Lower leg skin (tissue), 4 donors: ENCODE data around the gene ABCA4. TPM values are rescaled to one million over a fixed set of nuclear protein-coding genes. Genes with fewer than 3 reads are reported as not detected.

ENCODE experiments used
- DNase-seq, 2 donors: peaks; one replicate each; pipeline ENCODE4 v3.0.0-alpha.2; 2019; ENCODE audit warnings: low spot score in 2 of 2
- H3K4me3 ChIP-seq: fragments of 200-600 bp; sonication (generic); 2 replicates; pipeline ENCODE4 v1.5.1; 2017; ENCODE audit warnings: mild to moderate bottlenecking, low read depth; ENCODE audit not compliant: poor library complexity, severe bottlenecking
- POLR2A ChIP-seq, 2 donors: fragments of 450-650 bp; IDR thresholded peaks; one replicate each; pipeline ENCODE4 v1.6.1; 2016 to 2017; ENCODE audit warnings: antibody characterized with exemption in 2 of 2, mild to moderate bottlenecking in 1 of 2, moderate library complexity in 1 of 2
- WGBS, 2 donors: methylation state at CpG; one replicate each; pipeline ENCODE4 v1.1.5; 2018; 5-methylcytosine and 5-hydroxymethylcytosine counted together
- intact Hi-C: fragments of 100-400 bp; cut with DNase I; formaldehyde crosslinking; loops from one replicate; pipeline ENCODE4 v1.15.0; 2023; ENCODE audit warnings: low total_unique reads
- total RNA-seq, 4 donors: library from RNA; depleted of rRNA; stranded (reverse); fragments of >200 nt; gene quantifications; one replicate each; pipeline ENCODE4 v1.1.0, GENCODE V29; 2016
- TF ChIP-seq, protein P1 (sequence below), 3 donors: fragments of 450-650 bp; IDR thresholded peaks; one replicate each; pipeline ENCODE4 v1.5.1; 2016; ENCODE audit warnings: antibody characterized with exemption in 3 of 3, mild to moderate bottlenecking in 3 of 3, moderate library complexity in 2 of 3

Gene ABCA4
- total RNA-seq, 4 donors from 2014 or later: 0.46 to 5.3 (median 3.8) TPM

DNA sequence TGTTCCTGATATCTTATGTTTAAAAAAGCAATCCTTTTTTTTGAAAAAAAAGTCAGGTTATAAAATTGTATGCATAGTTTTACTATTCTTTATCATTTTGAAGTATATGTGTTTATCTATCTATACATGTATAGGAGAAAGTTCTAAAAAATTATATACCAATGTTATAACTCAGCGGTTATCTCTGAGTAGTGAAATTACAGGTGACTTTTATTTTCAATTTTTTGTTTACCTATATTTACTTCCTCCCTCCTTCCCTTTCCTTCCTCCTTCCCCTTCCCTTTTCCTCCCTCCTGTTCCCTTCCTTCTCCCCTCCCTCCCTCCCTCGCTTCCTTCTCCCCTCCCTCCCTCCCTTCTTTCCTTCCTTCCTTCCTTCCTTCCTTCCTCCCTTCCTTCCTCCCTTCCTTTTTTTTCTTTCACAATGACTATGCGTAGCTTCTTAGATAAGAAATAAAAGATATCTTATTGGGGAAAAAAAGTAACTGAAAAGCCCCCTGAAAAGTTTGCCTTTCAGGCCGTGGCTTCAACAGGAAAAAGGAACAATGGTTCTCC, 77.1 kb downstream of the ABCA4 start:
- no peak overlapping the region for H3K4me3 ChIP-seq
- no peak for TF ChIP-seq POLR2A (IDR thresholded peaks at IDR 0.05)
- TF ChIP-seq, protein P1, sequence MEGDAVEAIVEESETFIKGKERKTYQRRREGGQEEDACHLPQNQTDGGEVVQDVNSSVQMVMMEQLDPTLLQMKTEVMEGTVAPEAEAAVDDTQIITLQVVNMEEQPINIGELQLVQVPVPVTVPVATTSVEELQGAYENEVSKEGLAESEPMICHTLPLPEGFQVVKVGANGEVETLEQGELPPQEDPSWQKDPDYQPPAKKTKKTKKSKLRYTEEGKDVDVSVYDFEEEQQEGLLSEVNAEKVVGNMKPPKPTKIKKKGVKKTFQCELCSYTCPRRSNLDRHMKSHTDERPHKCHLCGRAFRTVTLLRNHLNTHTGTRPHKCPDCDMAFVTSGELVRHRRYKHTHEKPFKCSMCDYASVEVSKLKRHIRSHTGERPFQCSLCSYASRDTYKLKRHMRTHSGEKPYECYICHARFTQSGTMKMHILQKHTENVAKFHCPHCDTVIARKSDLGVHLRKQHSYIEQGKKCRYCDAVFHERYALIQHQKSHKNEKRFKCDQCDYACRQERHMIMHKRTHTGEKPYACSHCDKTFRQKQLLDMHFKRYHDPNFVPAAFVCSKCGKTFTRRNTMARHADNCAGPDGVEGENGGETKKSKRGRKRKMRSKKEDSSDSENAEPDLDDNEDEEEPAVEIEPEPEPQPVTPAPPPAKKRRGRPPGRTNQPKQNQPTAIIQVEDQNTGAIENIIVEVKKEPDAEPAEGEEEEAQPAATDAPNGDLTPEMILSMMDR (IDR thresholded peaks at IDR 0.05): no peak
- no peak for DNase-seq
- intact Hi-C loops: no loop called here
- WGBS, 2 donors: 71 to 72% methylated on average over 4 of the region's 4 CpGs

DNA sequence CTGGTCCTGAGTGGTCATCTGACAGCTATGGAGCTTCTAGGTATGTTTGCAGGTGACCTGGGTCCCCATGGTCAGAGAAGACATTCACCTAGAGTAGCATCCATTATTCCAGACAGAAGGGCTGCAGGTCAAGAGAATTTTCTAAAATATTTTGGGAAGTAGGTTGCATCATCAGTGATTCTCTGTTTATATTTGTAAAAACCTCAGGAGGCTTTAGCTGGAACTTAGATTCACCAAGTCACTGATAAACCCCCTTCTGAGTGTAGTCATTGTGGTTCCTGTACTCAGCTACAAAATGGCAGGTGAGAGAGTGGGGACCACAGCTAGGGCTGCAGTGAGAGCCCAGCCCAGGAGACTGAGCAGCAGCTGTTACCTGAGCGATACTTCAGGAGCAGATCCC, 78.6 kb downstream of the ABCA4 start:
- intact Hi-C loops: no loop called here
- WGBS, 2 donors: 100% methylated on average over 1 of the region's 1 CpG
- DNase-seq: no peak
- TF ChIP-seq POLR2A (IDR thresholded peaks at IDR 0.05): no peak
- TF ChIP-seq, protein P1 (IDR thresholded peaks at IDR 0.05): no peak
- H3K4me3 ChIP-seq: no peak overlapping the region

DNA sequence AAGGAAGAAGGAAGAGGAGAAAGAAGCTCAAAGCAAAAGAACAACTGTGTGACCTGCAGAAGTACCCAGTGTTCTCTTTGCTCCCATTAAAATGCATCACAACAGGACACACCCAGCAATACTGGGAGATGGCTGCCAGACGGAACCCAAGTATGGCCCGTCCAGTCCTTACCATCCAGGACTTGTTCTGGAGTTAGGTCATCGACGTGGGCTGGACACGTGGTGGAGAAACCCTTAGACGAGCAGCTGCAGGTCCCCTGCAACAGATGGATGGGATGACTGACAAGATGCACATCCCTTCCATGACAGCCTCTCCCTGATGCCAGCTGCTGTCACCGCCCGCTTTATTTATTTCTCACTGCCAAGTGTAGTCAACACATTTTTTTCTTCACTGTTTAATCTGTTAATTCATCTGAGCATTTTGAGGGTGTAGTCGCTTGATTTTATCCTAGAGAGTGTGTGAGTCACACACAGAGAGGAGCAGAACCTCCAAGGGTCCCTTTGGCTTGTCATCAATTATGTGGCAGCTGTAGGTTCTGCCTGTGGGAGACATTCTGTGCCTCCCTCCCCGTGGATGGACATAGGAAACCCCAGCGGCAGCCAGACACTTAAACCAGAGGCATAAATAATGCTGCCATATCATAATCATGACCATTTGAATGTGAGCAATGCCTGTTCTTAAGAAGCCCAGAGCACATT, 80.9 kb downstream of the ABCA4 start:
- TF ChIP-seq, protein P1 (IDR thresholded peaks at IDR 0.05): no peak
- no peak for TF ChIP-seq POLR2A (IDR thresholded peaks at IDR 0.05)
- no peak overlapping the region for H3K4me3 ChIP-seq
- intact Hi-C loops: no loop called here
- DNase-seq: peak; percentile 79 to 89
- WGBS, 2 donors: 32 to 36% methylated on average over 11 of the region's 11 CpGs

DNA sequence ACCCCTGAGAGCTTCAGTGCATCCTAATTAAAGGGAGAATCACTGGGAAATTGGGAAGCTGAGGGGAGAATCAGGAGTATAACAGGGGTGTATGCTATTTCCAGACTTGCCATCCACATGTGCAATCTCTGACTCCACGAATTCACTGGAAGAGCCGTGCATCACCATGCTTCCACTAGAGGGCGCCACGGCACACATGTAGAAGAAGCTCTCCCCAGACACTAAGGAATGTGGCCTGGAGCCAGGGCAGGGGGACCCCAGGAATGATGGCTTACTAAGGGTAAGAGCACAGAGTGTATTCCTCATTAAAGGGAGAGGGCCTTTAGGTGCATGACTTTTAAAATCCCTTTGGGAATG, 81.5 kb downstream of the ABCA4 start:
- intact Hi-C loops: no loop called here
- DNase-seq: peak; percentile 83 to 94
- no peak overlapping the region for H3K4me3 ChIP-seq
- no peak for TF ChIP-seq POLR2A (IDR thresholded peaks at IDR 0.05)
- TF ChIP-seq, protein P1 (IDR thresholded peaks at IDR 0.05): peak in 1 of 3 donors; percentile 80
- WGBS, 2 donors: 4 to 8% methylated on average over 4 of the region's 4 CpGs

DNA sequence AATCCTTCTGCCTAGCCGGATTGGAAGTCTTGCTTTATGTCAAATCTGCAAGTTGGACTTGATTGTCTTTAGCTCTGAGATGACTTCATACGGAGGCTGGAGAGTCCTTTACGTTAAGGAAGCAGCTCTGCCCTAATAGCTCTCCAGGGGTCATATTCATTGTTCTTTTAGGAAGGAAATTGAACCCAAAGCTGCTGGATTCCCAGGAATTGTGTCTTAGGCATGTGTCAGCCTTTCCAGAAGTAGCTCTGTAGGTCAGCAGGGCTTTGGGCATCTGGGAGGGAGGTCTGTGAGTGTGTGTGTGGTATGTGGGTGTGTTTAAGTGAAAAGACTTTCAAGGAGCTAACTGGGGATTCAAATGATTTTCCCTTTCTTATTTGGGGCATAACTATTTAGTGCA, 82.4 kb downstream of the ABCA4 start:
- no peak for DNase-seq
- intact Hi-C loops: no loop called here
- WGBS, 2 donors: 64 to 75% methylated on average over 3 of the region's 3 CpGs
- H3K4me3 ChIP-seq: no peak overlapping the region
- TF ChIP-seq, protein P1 (IDR thresholded peaks at IDR 0.05): no peak
